ENCODE results near the gene CGB2. TPM values are rescaled to one million over a fixed set of nuclear protein-coding genes. Genes with fewer than 3 reads are reported as not detected.

The CGB2 gene
- total and polyA plus RNA-seq, 2 of the 13 experiments (the other 11 are each of a cell fraction or from before 2014, with no cell fraction given) = not detected

DNA sequence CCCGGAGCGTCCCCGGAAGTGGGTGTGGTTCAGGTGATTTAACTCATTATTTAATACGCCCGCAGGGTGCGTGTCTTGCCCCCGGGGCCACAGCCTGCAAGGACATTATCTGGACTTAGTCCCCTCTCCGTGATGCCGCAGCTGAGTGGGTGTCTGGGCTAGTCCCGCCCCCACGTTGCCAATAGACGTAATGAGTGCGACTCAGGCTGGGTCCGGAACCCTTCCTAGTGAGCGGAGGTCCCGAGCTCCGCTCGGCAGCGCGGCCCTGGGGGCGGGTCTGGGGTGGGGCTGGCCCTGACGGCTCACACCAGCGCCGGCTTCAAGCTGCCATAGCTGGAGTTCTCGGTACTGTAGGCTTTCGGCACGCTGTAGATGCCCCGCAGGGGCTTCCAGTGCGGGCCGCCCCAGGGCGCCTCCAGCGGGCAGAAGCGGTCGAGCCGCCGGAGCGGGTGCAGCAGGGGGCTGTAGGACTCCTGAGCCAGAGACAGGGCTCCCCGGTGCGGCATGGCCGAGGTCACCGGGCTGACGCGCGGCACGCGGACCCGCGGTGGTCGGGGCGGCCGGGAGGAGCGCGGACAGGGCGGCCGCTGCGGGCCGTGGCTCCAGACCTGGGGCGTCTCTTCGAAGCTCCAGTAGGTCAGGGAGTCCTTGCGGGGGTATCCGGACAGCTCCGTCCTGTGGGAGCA is 13.9 kb upstream of the CGB2 start (continued):
- TF ChIP-seq NCOA1 (CRISPR knock-in tag; IDR thresholded peaks at IDR 0.05) (no peak), ZNF253 (CRISPR knock-in tag; IDR thresholded peaks at IDR 0.05; ENCODE audit: borderline replicate concordance) (no peak), MLLT10 (CRISPR knock-in tag; IDR thresholded peaks at IDR 0.05) (no peak), TCF12 (IDR thresholded peaks at IDR 0.05) (no peak), TCF12 (CRISPR knock-in tag; IDR thresholded peaks at IDR 0.05) (no peak), TRIM24 (CRISPR knock-in tag; IDR thresholded peaks at IDR 0.05) (no peak), NONO (IDR thresholded peaks at IDR 0.05) (no peak), NONO (CRISPR knock-in tag; conservative IDR thresholded peaks at IDR 0.05) (no peak), ZNF430 (CRISPR knock-in tag; IDR thresholded peaks at IDR 0.05) (no peak), ZFY (CRISPR knock-in tag; IDR thresholded peaks at IDR 0.05) (peak; percentile 47; the same call in 1 of the 2 replicates), REXO4 (CRISPR knock-in tag; IDR thresholded peaks at IDR 0.05; ENCODE audit: borderline replicate concordance) (0 out of 2 replicates have a peak, but pooled peaks have one; percentile 27), ZNF605 (CRISPR knock-in tag; IDR thresholded peaks at IDR 0.05) (no peak), RFXAP (CRISPR knock-in tag; IDR thresholded peaks at IDR 0.05; ENCODE audit: borderline replicate concordance) (0 out of 2 replicates have a peak, but pooled peaks have one; percentile 23), PHF21A (CRISPR knock-in tag; IDR thresholded peaks at IDR 0.05) (no peak), GATAD1 (CRISPR knock-in tag; IDR thresholded peaks at IDR 0.05) (no peak), ATF2 (CRISPR knock-in tag; IDR thresholded peaks at IDR 0.05) (no peak), KDM5B (CRISPR knock-in tag; IDR thresholded peaks at IDR 0.05; ENCODE audit: borderline replicate concordance) (no peak; the same call in 1 of the 2 replicates), EZH2 (conservative IDR thresholded peaks at IDR 0.05; ENCODE audit: low read depth, low read length) (no peak), ZBTB7B (CRISPR knock-in tag; IDR thresholded peaks at IDR 0.05) (peak; percentile 36; the same call in 1 of the 2 replicates), ZNF749 (CRISPR knock-in tag; IDR thresholded peaks at IDR 0.05; ENCODE audit: borderline replicate concordance) (0 out of 2 replicates have a peak, but pooled peaks have one; percentile 40), PRMT3 (CRISPR knock-in tag; IDR thresholded peaks at IDR 0.05; ENCODE audit: borderline replicate concordance, low read depth) (no peak), BORCS8-MEF2B (CRISPR knock-in tag; IDR thresholded peaks at IDR 0.05) (peak; percentile 47), ZNF709 (CRISPR knock-in tag; IDR thresholded peaks at IDR 0.05) (peak; percentile 36; the same call in 1 of the 2 replicates), ZSCAN20 (CRISPR knock-in tag; IDR thresholded peaks at IDR 0.05; ENCODE audit: borderline replicate concordance) (no peak), ZSCAN21 (CRISPR knock-in tag; IDR thresholded peaks at IDR 0.05; ENCODE audit: borderline replicate concordance) (peak; percentile 66; the same call in 1 of the 2 replicates), FOXA3 (CRISPR knock-in tag; IDR thresholded peaks at IDR 0.05) (peak; percentile 7; the same call in 1 of the 2 replicates), ERF (CRISPR knock-in tag; IDR thresholded peaks at IDR 0.05) (no peak), ZNF260 (CRISPR knock-in tag; IDR thresholded peaks at IDR 0.05; ENCODE audit: borderline replicate concordance, low read depth) (no peak), SALL2 (CRISPR knock-in tag; IDR thresholded peaks at IDR 0.05) (no peak), ASH2L (IDR thresholded peaks at IDR 0.05; ENCODE audit: insufficient read length, low read depth, low read length) (no peak), ZFAT (CRISPR knock-in tag; conservative IDR thresholded peaks at IDR 0.05) (no peak), KDM2A (CRISPR knock-in tag; IDR thresholded peaks at IDR 0.05; ENCODE audit: borderline replicate concordance, low read depth) (peak; percentile 91)
